ENCODE data around the gene FOXF1. TPM values are rescaled to one million over a fixed set of nuclear protein-coding genes. Genes with fewer than 3 reads are reported as not detected.

FOXF1 gene
- total RNA-seq, 1 experiment from 2014 or later: not detected

- DNase-seq (ENCODE audit: low spot score) (no peak), ATAC-seq (no peak)
- Mint-ChIP-seq H3K27ac (no peak overlapping the region), H3K27me3 (ENCODE audit: low read depth) (peaks cover 7% of the 10 kb centered on the region), H3K9me3 (peaks cover 8% of the 10 kb centered on the region), H3K4me1 (peaks cover 4% of the 10 kb centered on the region), H3K4me3 (no peak overlapping the region), H3K36me3 (no peaks in the 10 kb centered on the region)
- CTCF ChIA-PET: no interaction called here
- POLR2A ChIA-PET: no interaction called here
- TF ChIP-seq RORB (CRISPR knock-in tag; IDR thresholded peaks at IDR 0.05) (no peak), NR3C1 (CRISPR knock-in tag; conservative IDR thresholded peaks at IDR 0.05; ENCODE audit: low read depth) (no peak)
These were observed 38.4 kb upstream of the FOXF1 start for GRCh38 chr16:86471896-86472295.

- CTCF ChIA-PET: interaction anchor here (0.8 kb wide), 1 partner anchor 131 kb away, joined by 3 read pairs; no protein-coding TSS in a partner anchor
- H3K27me3 Mint-ChIP-seq (ENCODE audit: low read depth): peaks cover 7% of the 10 kb centered on the region
- TF ChIP-seq STAT6 (CRISPR knock-in tag; conservative IDR thresholded peaks at IDR 0.05; ENCODE audit: low read depth) (no peak), FOXP1 (CRISPR knock-in tag; IDR thresholded peaks at IDR 0.05; ENCODE audit: borderline replicate concordance) (no peak), ZNF425 (CRISPR knock-in tag; conservative IDR thresholded peaks at IDR 0.05) (no peak), NR1H2 (CRISPR knock-in tag; IDR thresholded peaks at IDR 0.05) (no peak), PREB (CRISPR knock-in tag; IDR thresholded peaks at IDR 0.05; ENCODE audit: borderline replicate concordance) (no peak), SOX15 (CRISPR knock-in tag; IDR thresholded peaks at IDR 0.05) (no peak), IRF2 (CRISPR knock-in tag; IDR thresholded peaks at IDR 0.05; ENCODE audit: borderline replicate concordance, low read depth) (no peak), PRDM15 (CRISPR knock-in tag; IDR thresholded peaks at IDR 0.05) (no peak), ELF4 (CRISPR knock-in tag; IDR thresholded peaks at IDR 0.05; ENCODE audit: low read depth) (no peak), ZNF416 (CRISPR knock-in tag; IDR thresholded peaks at IDR 0.05) (no peak), ZNF317 (CRISPR knock-in tag; IDR thresholded peaks at IDR 0.05; ENCODE audit: borderline replicate concordance, low read depth) (no peak), ZNF121 (CRISPR knock-in tag; IDR thresholded peaks at IDR 0.05) (no peak), ERG (CRISPR knock-in tag; IDR thresholded peaks at IDR 0.05) (no peak), ESRRA (CRISPR knock-in tag; IDR thresholded peaks at IDR 0.05; ENCODE audit: borderline replicate concordance) (no peak), ZNF532 (CRISPR knock-in tag; IDR thresholded peaks at IDR 0.05; ENCODE audit: borderline replicate concordance) (no peak)
These were observed 38.0 kb upstream of the FOXF1 start for GRCh38 chr16:86472366-86472765.

More at GRCh38 chr16:86472366-86472765, 38.0 kb upstream of the FOXF1 start:
- Mint-ChIP-seq H3K4me3 (no peak overlapping the region), H3K27ac (no peak overlapping the region), H3K4me1 (peaks cover 9% of the 10 kb centered on the region), H3K9me3 (peaks cover 8% of the 10 kb centered on the region), H3K36me3 (no peaks in the 10 kb centered on the region)
- no peak for ATAC-seq
- POLR2A ChIA-PET: no interaction called here
- no peak for DNase-seq (ENCODE audit: low spot score)

Data from WTC11 (cell line).